GM12878 (cell line): ENCODE results near the gene IBA57. TPM values are rescaled to one million over a fixed set of nuclear protein-coding genes. Genes with fewer than 3 reads are reported as not detected.

Source experiments
- BMI1 ChIP-seq: fragments of 450-650 bp; IDR thresholded peaks from 2 replicates; pipeline ENCODE4 v1.6.1; 2016; ENCODE audit warnings: mild to moderate bottlenecking, moderate library complexity, borderline replicate concordance
- CUX1 ChIP-seq: IDR thresholded peaks from 2 replicates; pipeline ENCODE4 v1.6.1; 2012; ENCODE audit warnings: improper control_type of control experiment, low read depth, low read length; ENCODE audit not compliant: insufficient replicate concordance
- IRF5 ChIP-seq: fragments of 450-650 bp; IDR thresholded peaks from 2 replicates; pipeline ENCODE4 v1.6.1; 2017; ENCODE audit warnings: borderline replicate concordance
- NBN ChIP-seq: fragments of 450-650 bp; IDR thresholded peaks from 2 replicates; pipeline ENCODE4 v1.6.1; 2016
- NFYB ChIP-seq: IDR thresholded peaks from 2 replicates; pipeline ENCODE4 v1.6.1; 2011; ENCODE audit warnings: low read depth, mild to moderate bottlenecking, low read length, improper control_type of control experiment, moderate library complexity; ENCODE audit not compliant: insufficient read depth
- RCOR1 ChIP-seq: conservative IDR thresholded peaks from 2 replicates; pipeline ENCODE4 v1.6.1; 2012; ENCODE audit warnings: low read depth, low read length, improper control_type of control experiment
- SMARCA5 ChIP-seq: fragments of 450-650 bp; IDR thresholded peaks from 2 replicates; pipeline ENCODE4 v1.6.1; 2017; ENCODE audit warnings: mild to moderate bottlenecking
- polyA plus RNA-seq, 11 experiments: library from polyadenylated mRNA; depleted of rRNA in 4 of 11; unstranded in 6 of 11; stranded (reverse) in 5 of 11; fragments of >200 nt; fragmentation: Nextera tagmentation in 4 of 11; fragmentation: Illumina TruSeq in 1 of 11; extraction: Ambion mirVana in 4 of 11; extraction: Trizol in 1 of 11; gene quantifications; 1 replicate in 1 of 11; 2 replicates in 10 of 11; pipeline versions ENCODE4 v1.2.1 to v1.2.3, GENCODE V29; 2011 to 2016; ENCODE audit warnings: inconsistent platforms in 2 of 11, missing spikeins in 2 of 11, low read depth in 1 of 11
- total RNA-seq, 4 experiments: library from RNA; depleted of rRNA in 3 of 4; stranded (reverse); fragments of >200 nt in 3 of 4; fragmentation: Illumina TruSeq in 1 of 4; extraction: Trizol in 1 of 4; gene quantifications; 2 replicates each; pipeline versions ENCODE4 v1.2.1 to v1.2.3, GENCODE V29; 2013 to 2021

The IBA57 gene
- total and polyA plus RNA-seq, 10 of the 15 experiments (the other 5 are each of a cell fraction or from before 2014, with no cell fraction given) = 0.51 to 8.6 (median 3.7) TPM

- TF ChIP-seq NFYB = no peak
- no peak for TF ChIP-seq RCOR1
- TF ChIP-seq CUX1 = no peak
- TF ChIP-seq IRF5 = no peak
- no peak for TF ChIP-seq NBN
- no peak for TF ChIP-seq BMI1
- no peak for TF ChIP-seq SMARCA5
These were observed 3.7 kb downstream of the IBA57 start (continued) for GRCh38 chr1:228169345-228169744.
